GM12878 (cell line): ENCODE measurements around the gene TJP1. TPM values are rescaled to one million over a fixed set of nuclear protein-coding genes. Genes with fewer than 3 reads are reported as not detected.

Source experiments
- ATAC-seq: fragments of 200-7000 bp; cut with Tn5 transposase; 3 replicates; pipeline ENCODE4 v1.9.1; 2020; ENCODE audit warnings: mild to moderate bottlenecking, moderate library complexity
- BruUV-seq: library from RNA; stranded (reverse); fragments of 400-500 nt; replicated peaks from 2 replicates; lab custom pipeline; 2021; lab: Mats Ljungman, UMichigan
- CTCF ChIA-PET: fragments of 300-600 bp; sonication (Branson Sonifier 250); formaldehyde crosslinking; extraction: SDS; loops from one replicate; lab custom pipeline; 2021; ENCODE audit warnings: inconsistent platforms; lab: Yijun Ruan, JAX
- POLR2A ChIA-PET: fragments of 350-600 bp; formaldehyde crosslinking; extraction: SDS; loops from one replicate; lab custom pipeline; 2021; ENCODE audit warnings: inconsistent platforms; lab: Charles Lee
- RAD21 ChIA-PET: fragments of 300-600 bp; sonication (Branson Sonifier 250); formaldehyde crosslinking; loops from one replicate; lab custom pipeline; 2023; ENCODE audit warnings: antibody characterized with exemption; ENCODE audit not compliant: unreplicated experiment; lab: Charles Lee
- SMC1A ChIA-PET: fragments of 300-600 bp; sonication (Branson Sonifier 250); formaldehyde crosslinking; loops from one replicate; lab custom pipeline; 2023; ENCODE audit not compliant: unreplicated experiment, uncharacterized antibody; lab: Charles Lee
- DNase-seq: peaks from one replicate; pipeline ENCODE4 v3.0.0-alpha.2; 2011; ENCODE audit warnings: low read depth, low spot score
- FAIRE-seq: peaks from 3 replicates; lab custom pipeline; 2011; peaks lifted over from hg19 to GRCh38; lab: Jason Lieb, UNC
- H2AFZ ChIP-seq: 2 replicates; pipeline ENCODE4 v1.6.0; 2011; ENCODE audit warnings: low read depth, low read length, control low read depth; ENCODE audit not compliant: control insufficient read depth
- H3K27ac ChIP-seq: 2 replicates; pipeline ENCODE4 v1.5.1; 2011; ENCODE audit warnings: control low read depth; ENCODE audit not compliant: control insufficient read depth, insufficient read depth
- H3K27me3 ChIP-seq, 2 experiments: replicated peaks in 1 of 2; 2 replicates each; pipeline versions ENCODE4 v1.6.0 to v1.6.1; 2011; ENCODE audit warnings: low read length in 1 of 2; ENCODE audit not compliant: control insufficient read depth in 2 of 2, insufficient read depth in 2 of 2
- H3K36me3 ChIP-seq, 2 experiments: 2 replicates each; pipeline ENCODE4 v1.5.1; 2011; ENCODE audit warnings: low read length in 1 of 2; ENCODE audit not compliant: control insufficient read depth in 2 of 2, insufficient read depth in 2 of 2
- H3K4me1 ChIP-seq: 2 replicates; pipeline ENCODE4 v1.6.1; 2011; ENCODE audit warnings: mild to moderate bottlenecking, low read length, moderate library complexity, mixed read lengths; ENCODE audit not compliant: control insufficient read depth, insufficient read depth
- H3K4me2 ChIP-seq: 2 replicates; pipeline ENCODE4 v1.6.0; 2011; ENCODE audit warnings: control low read depth; ENCODE audit not compliant: control insufficient read depth, insufficient read depth
- H3K4me3 ChIP-seq: fragments of 200-600 bp; sonication (generic); 2 replicates; pipeline ENCODE4 v1.5.1; 2016
- H3K79me2 ChIP-seq: 2 replicates; pipeline ENCODE4 v1.6.0; 2011; ENCODE audit warnings: low read length; ENCODE audit not compliant: control insufficient read depth, insufficient read depth
- H3K9ac ChIP-seq: 2 replicates; pipeline ENCODE4 v1.8.0; 2011; ENCODE audit warnings: low read length, control low read depth, mixed read lengths; ENCODE audit not compliant: control insufficient read depth, insufficient read depth
- H3K9me3 ChIP-seq: replicated peaks from 3 replicates; pipeline ENCODE4 v1.5.1; 2011; ENCODE audit warnings: mild to moderate bottlenecking, low read length; ENCODE audit not compliant: control insufficient read depth, insufficient read depth
- H4K20me1 ChIP-seq: 2 replicates; pipeline ENCODE4 v1.6.0; 2011; ENCODE audit not compliant: control insufficient read depth, insufficient read depth
- ATF7 ChIP-seq: fragments of 450-650 bp; IDR thresholded peaks from 2 replicates; pipeline ENCODE4 v1.6.1; 2016; ENCODE audit warnings: low read depth, mild to moderate bottlenecking
- CEBPB ChIP-seq, 2 experiments: fragments of 150-350 bp in 1 of 2; IDR thresholded peaks; 2 replicates each; pipeline ENCODE4 v1.6.1; 2012 to 2014; ENCODE audit warnings: low read depth in 2 of 2, low read length in 2 of 2, borderline replicate concordance in 1 of 2, inconsistent platforms in 1 of 2
- FOS ChIP-seq: IDR thresholded peaks from 3 replicates; pipeline ENCODE4 v1.6.1; 2011; ENCODE audit warnings: borderline replicate concordance; ENCODE audit not compliant: insufficient read length; ENCODE audit errors: extremely low read depth
- PAX5 ChIP-seq: IDR thresholded peaks from 2 replicates; pipeline ENCODE4 v1.6.1; 2011; ENCODE audit warnings: low read depth, low read length, borderline replicate concordance
- POU2F2 ChIP-seq: IDR thresholded peaks from 3 replicates; pipeline ENCODE4 v1.6.1; 2011; ENCODE audit warnings: low read depth, mild to moderate bottlenecking, low read length, borderline replicate concordance
- ZBTB11 ChIP-seq: fragments of 450-650 bp; formaldehyde crosslinking; IDR thresholded peaks from 2 replicates; pipeline ENCODE4 v1.5.0; 2022; ENCODE audit warnings: mild to moderate bottlenecking, missing genetic modification characterization
- WGBS: methylation state at CpG from one replicate; pipeline ENCODE4 v1.1.6; 2016; ENCODE audit warnings: low lambda C conversion rate; ENCODE audit not compliant: insufficient replicate concordance, insufficient coverage; ENCODE audit errors: missing lambda C conversion rate; 5-methylcytosine and 5-hydroxymethylcytosine counted together
- in situ Hi-C: fragments of 300-500 bp; cut with MboI; formaldehyde crosslinking; loops from 9 replicates; pipeline ENCODE4 v1.14.3; 2018; ENCODE audit warnings: mixed read lengths
- intact Hi-C: fragments of 100-400 bp; cut with micrococcal nuclease; formaldehyde crosslinking; loops from one replicate; pipeline ENCODE4 v1.14.2; 2022; ENCODE audit not compliant: unreplicated experiment
- polyA plus RNA-seq, 11 experiments: library from polyadenylated mRNA; depleted of rRNA in 4 of 11; unstranded in 6 of 11; stranded (reverse) in 5 of 11; fragments of >200 nt; fragmentation: Nextera tagmentation in 4 of 11; fragmentation: Illumina TruSeq in 1 of 11; extraction: Ambion mirVana in 4 of 11; extraction: Trizol in 1 of 11; gene quantifications; 1 replicate in 1 of 11; 2 replicates in 10 of 11; pipeline versions ENCODE4 v1.2.1 to v1.2.3, GENCODE V29; 2011 to 2016; ENCODE audit warnings: inconsistent platforms in 2 of 11, missing spikeins in 2 of 11, low read depth in 1 of 11
- total RNA-seq, 4 experiments: library from RNA; depleted of rRNA in 3 of 4; stranded (reverse); fragments of >200 nt in 3 of 4; fragmentation: Illumina TruSeq in 1 of 4; extraction: Trizol in 1 of 4; gene quantifications; 2 replicates each; pipeline versions ENCODE4 v1.2.1 to v1.2.3, GENCODE V29; 2013 to 2021

TJP1 gene
- total and polyA plus RNA-seq, 10 of the 15 experiments (the other 5 are each of a cell fraction or from before 2014, with no cell fraction given), result 0.01 to 0.49 (median 0.08) TPM; not detected in 7

DNA sequence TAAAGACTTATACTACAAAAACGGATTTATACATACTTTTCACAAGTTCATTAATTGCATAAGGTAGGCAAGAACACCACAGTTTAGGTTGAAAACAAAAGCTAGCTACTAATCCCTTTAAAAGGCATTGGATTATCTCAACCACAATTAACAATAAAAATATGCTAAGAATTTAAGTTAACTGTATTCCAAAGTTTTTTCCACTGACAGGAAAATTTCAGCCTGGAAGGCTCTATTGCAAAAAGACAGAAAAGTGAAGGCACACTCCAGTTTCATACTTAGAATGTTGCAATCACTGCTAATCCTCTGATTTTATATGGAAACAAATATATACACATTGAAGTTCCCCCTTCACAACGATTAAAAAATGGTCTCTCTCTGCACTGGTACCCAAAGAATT lies 71.5 kb downstream of the TJP1 start (continued):
- TF ChIP-seq ZBTB11 (CRISPR knock-in tag) (no peak), POU2F2 (no peak), FOS (no peak)

GRCh38 chr15:29749365-29750086 lies 72.7 kb downstream of the TJP1 start:
- ChIA-PET POLR2A (no interaction called here), CTCF (interaction anchor here (1.4 to 1.5 kb wide), 2 partner anchors 176 to 327 kb away, joined by 3 to 4 read pairs; no protein-coding TSS in a partner anchor), RAD21 (interaction anchor here (0.7 kb wide), 1 partner anchor 247 kb away, joined by 3 read pairs; no protein-coding TSS in a partner anchor), SMC1A (no interaction called here)
- BruUV-seq, result no TSS peak
- H4K20me1 ChIP-seq, result no peaks in the 10 kb centered on the region
- H3K4me1 ChIP-seq, result no peaks in the 10 kb centered on the region
- H3K27me3 ChIP-seq, result no peaks in the 10 kb centered on the region
- no peaks in the 10 kb centered on the region for H3K9me3 ChIP-seq
- no peak overlapping the region for H2AFZ ChIP-seq
- FAIRE-seq, result no peak
- no peak overlapping the region for H3K27ac ChIP-seq
- H3K4me3 ChIP-seq, result no peak overlapping the region
- no peak overlapping the region for H3K9ac ChIP-seq
- ATAC-seq, result no peak
- no peak overlapping the region for H3K4me2 ChIP-seq
- intact Hi-C loops (loop anchor here (5.0 to 10.0 kb wide), 2 partner anchors 178 to 325 kb away; no protein-coding TSS in a partner anchor), in situ Hi-C loops (no loop called here)
- WGBS, result 51% methylated on average over 14 of the region's 15 CpGs
- no peaks in the 10 kb centered on the region for H3K36me3 ChIP-seq
- no peak for DNase-seq
- TF ChIP-seq ATF7, result no peak
- TF ChIP-seq CEBPB (IDR thresholded peaks at IDR 0.05; ENCODE audit: borderline replicate concordance in 1 of 2, low read depth in 2 of 2, low read length in 2 of 2), result no peak
- TF ChIP-seq PAX5, result no peak
- H3K79me2 ChIP-seq, result no peaks in the 10 kb centered on the region
